ELF-1 (cell line): ENCODE measurements around the gene AVPR2.

Experiments
- DNase-seq: peaks from one replicate; pipeline ENCODE4 v3.0.0-alpha.2; 2016; ENCODE audit warnings: low read depth, low spot score

The AVPR2 gene

GRCh38 chrX:153931748-153932147, 27.3 kb downstream of the AVPR2 start:
- no peak for DNase-seq

GRCh38 chrX:153932220-153932915, 27.9 kb downstream of the AVPR2 start:
- DNase-seq = no peak

GRCh38 chrX:153933748-153934147, 29.3 kb downstream of the AVPR2 start:
- no peak for DNase-seq

- DNase-seq = no peak
These were observed 29.8 kb downstream of the AVPR2 start for GRCh38 chrX:153934148-153934761.

- peak; percentile 63 for DNase-seq
These were observed 30.4 kb downstream of the AVPR2 start, which contains the start of gene NAA10 for GRCh38 chrX:153934762-153935325. TSS of gene NAA10 (minus strand) at chrX:153935037. CDS start at chrX:153934904, 133 bp downstream.

GRCh38 chrX:153935326-153935851, 30.9 kb downstream of the AVPR2 start:
- DNase-seq = peak; percentile 85

GRCh38 chrX:153937056-153937455, 32.6 kb downstream of the AVPR2 start:
- no peak for DNase-seq

- no peak for DNase-seq
These were observed 33.8 kb downstream of the AVPR2 start for GRCh38 chrX:153938226-153938786.

GRCh38 chrX:153939573-153939972, 35.1 kb downstream of the AVPR2 start:
- DNase-seq = no peak

GRCh38 chrX:153941336-153942252, 37.1 kb downstream of the AVPR2 start:
- DNase-seq = peak; percentile 55

GRCh38 chrX:153944140-153944799, 39.8 kb downstream of the AVPR2 start, which contains the start of gene RENBP:
TSS of gene RENBP (minus strand) at chrX:153944643. CDS start at chrX:153944610, 33 bp downstream.
- peak; percentile 94 for DNase-seq

GRCh38 chrX:153944800-153945150, 40.3 kb downstream of the AVPR2 start:
- no peak for DNase-seq

- DNase-seq = no peak
These were observed 41.8 kb downstream of the AVPR2 start for GRCh38 chrX:153945956-153946943.

GRCh38 chrX:153947009-153947769, 42.7 kb downstream of the AVPR2 start:
- DNase-seq = peak; percentile 89

- DNase-seq = peak; percentile 61
These were observed 43.6 kb downstream of the AVPR2 start for GRCh38 chrX:153948002-153948466.

- peak; percentile 42 for DNase-seq
These were observed 44.7 kb downstream of the AVPR2 start for GRCh38 chrX:153948847-153949805.

GRCh38 chrX:153950127-153950526, 45.7 kb downstream of the AVPR2 start:
- no peak for DNase-seq
